OCI-LY3 (cell line): ENCODE measurements around the gene MT1HL1.

Source experiments
- H2AFZ ChIP-seq: fragments of 200-600, 300-600 bp; shearing (Covaris generic); 2 replicates; pipeline ENCODE4 v1.6.0; 2014; ENCODE audit warnings: antibody characterized with exemption, low read depth, low read length
- H3K27ac ChIP-seq: fragments of 200-600, 300-600 bp; sonication (generic); 2 replicates; pipeline ENCODE4 v1.5.1; 2014; ENCODE audit warnings: mild to moderate bottlenecking, low read length, moderate library complexity, mixed read lengths
- H3K27me3 ChIP-seq: fragments of 200-600, 300-600 bp; sonication (generic); 2 replicates; pipeline ENCODE4 v1.6.1; 2014; ENCODE audit warnings: low read depth, low read length, mixed read lengths
- H3K36me3 ChIP-seq: fragments of 200-600, 300-600 bp; sonication (generic); replicated peaks from 2 replicates; pipeline ENCODE3; 2014; ENCODE audit warnings: low read depth, low read length, mixed read lengths
- H3K4me1 ChIP-seq: fragments of 300-600, 200-600 bp; sonication (generic); 2 replicates; pipeline ENCODE4 v1.6.1; 2014; ENCODE audit warnings: low read length, mixed read lengths
- H3K4me2 ChIP-seq: fragments of 200-600, 300-600 bp; sonication (generic); 2 replicates; pipeline ENCODE4 v1.6.1; 2014; ENCODE audit warnings: low read length, mixed read lengths
- H3K4me3 ChIP-seq: fragments of 300-600, 200-600 bp; sonication (generic); 2 replicates; pipeline ENCODE4 v1.5.1; 2014; ENCODE audit warnings: antibody characterized with exemption, mild to moderate bottlenecking, low read length, moderate library complexity
- H3K79me2 ChIP-seq: fragments of 300-600, 200-600 bp; shearing (Covaris generic); 2 replicates; pipeline ENCODE4 v1.6.1; 2014; ENCODE audit warnings: mild to moderate bottlenecking, low read length, mixed read lengths
- H3K9ac ChIP-seq: fragments of 300-600, 200-600 bp; shearing (Covaris generic); 2 replicates; pipeline ENCODE4 v1.6.0; 2014; ENCODE audit warnings: mild to moderate bottlenecking, low read length, moderate library complexity
- H3K9me3 ChIP-seq: fragments of 200-600, 300-600 bp; shearing (Covaris generic); 2 replicates; pipeline ENCODE4 v1.6.1; 2014; ENCODE audit warnings: low read length, mixed read lengths; ENCODE audit not compliant: insufficient read depth
- H4K20me1 ChIP-seq: fragments of 200-600, 300-600 bp; sonication (generic); 2 replicates; pipeline ENCODE4 v1.6.1; 2016; ENCODE audit warnings: low read length, mixed read lengths; ENCODE audit not compliant: insufficient read depth
- EZH2phosphoT487 ChIP-seq: fragments of 200-600 bp; shearing (Covaris generic); IDR thresholded peaks from 2 replicates; pipeline ENCODE4 v1.6.1; 2018; ENCODE audit warnings: antibody characterized with exemption, mixed run types, low read depth
- TF ChIP-seq, protein P1 (sequence below): fragments of 200-600, 300-600 bp; sonication (generic); IDR thresholded peaks from 2 replicates; pipeline ENCODE4 v1.5.1; 2014; ENCODE audit warnings: antibody characterized with exemption, low read length, low read depth

MT1HL1 gene

DNA sequence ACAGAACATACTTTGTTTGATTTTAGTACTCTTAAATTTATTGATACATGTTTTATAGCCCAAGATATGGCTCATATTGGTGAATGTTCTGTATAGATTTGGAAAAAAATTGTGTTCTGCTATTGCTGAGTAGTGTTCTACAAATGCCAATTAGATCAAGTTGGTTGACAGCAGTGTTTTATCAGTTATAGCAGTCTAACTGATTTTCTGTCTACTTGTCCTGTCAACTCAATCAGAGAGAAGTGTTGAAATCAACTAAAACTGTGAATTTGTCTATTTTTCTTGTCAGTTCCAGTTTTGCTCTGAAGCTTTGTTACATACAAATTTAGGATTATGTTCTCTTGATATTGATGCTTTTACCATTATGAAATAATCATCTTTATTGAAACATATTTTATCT lies 14.7 kb upstream of the MT1HL1 start:
- TF ChIP-seq, protein P1, sequence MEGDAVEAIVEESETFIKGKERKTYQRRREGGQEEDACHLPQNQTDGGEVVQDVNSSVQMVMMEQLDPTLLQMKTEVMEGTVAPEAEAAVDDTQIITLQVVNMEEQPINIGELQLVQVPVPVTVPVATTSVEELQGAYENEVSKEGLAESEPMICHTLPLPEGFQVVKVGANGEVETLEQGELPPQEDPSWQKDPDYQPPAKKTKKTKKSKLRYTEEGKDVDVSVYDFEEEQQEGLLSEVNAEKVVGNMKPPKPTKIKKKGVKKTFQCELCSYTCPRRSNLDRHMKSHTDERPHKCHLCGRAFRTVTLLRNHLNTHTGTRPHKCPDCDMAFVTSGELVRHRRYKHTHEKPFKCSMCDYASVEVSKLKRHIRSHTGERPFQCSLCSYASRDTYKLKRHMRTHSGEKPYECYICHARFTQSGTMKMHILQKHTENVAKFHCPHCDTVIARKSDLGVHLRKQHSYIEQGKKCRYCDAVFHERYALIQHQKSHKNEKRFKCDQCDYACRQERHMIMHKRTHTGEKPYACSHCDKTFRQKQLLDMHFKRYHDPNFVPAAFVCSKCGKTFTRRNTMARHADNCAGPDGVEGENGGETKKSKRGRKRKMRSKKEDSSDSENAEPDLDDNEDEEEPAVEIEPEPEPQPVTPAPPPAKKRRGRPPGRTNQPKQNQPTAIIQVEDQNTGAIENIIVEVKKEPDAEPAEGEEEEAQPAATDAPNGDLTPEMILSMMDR, result no peak
- TF ChIP-seq EZH2phosphoT487, result no peak
- H4K20me1 ChIP-seq, result no peaks in the 10 kb centered on the region
- H2AFZ ChIP-seq, result no peak overlapping the region
- no peak overlapping the region for H3K4me2 ChIP-seq
- H3K4me3 ChIP-seq, result no peak overlapping the region
- no peak overlapping the region for H3K9ac ChIP-seq
- H3K9me3 ChIP-seq, result no peaks in the 10 kb centered on the region
- H3K36me3 ChIP-seq, result no peaks in the 10 kb centered on the region
- no peaks in the 10 kb centered on the region for H3K4me1 ChIP-seq
- 0 out of 2 replicates have a peak, but pooled peaks cover 5% of the 10 kb centered on the region for H3K27me3 ChIP-seq
- H3K27ac ChIP-seq, result no peak overlapping the region
- H3K79me2 ChIP-seq, result no peaks in the 10 kb centered on the region

DNA sequence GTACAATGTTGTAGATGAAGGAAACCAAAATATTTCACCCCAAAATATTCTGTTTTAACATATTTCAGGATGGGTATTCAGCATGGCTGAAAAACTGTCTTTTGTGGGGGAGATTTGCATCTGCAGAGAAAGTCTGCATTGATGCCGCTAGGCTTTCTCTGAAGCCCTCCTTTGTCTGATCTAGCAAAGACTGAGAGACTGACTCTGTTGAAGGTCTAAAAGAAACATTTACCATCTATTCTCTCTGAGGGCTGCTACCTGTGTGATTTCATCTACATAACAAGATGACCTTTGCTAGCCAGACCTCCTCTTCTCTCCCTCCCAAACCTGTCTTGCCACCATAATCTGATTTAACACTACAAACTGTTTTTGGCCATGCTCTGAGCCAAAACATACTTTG lies 12.4 kb upstream of the MT1HL1 start:
- Histone ChIP-seq H3K4me2 (no peak overlapping the region), H2AFZ (no peak overlapping the region), H3K79me2 (no peaks in the 10 kb centered on the region), H4K20me1 (no peaks in the 10 kb centered on the region), H3K27me3 (0 out of 2 replicates have a peak, but pooled peaks cover 5% of the 10 kb centered on the region), H3K9ac (no peak overlapping the region), H3K4me1 (no peaks in the 10 kb centered on the region), H3K4me3 (no peak overlapping the region), H3K36me3 (no peaks in the 10 kb centered on the region), H3K9me3 (no peaks in the 10 kb centered on the region), H3K27ac (no peak overlapping the region)
- no peak for TF ChIP-seq EZH2phosphoT487

DNA sequence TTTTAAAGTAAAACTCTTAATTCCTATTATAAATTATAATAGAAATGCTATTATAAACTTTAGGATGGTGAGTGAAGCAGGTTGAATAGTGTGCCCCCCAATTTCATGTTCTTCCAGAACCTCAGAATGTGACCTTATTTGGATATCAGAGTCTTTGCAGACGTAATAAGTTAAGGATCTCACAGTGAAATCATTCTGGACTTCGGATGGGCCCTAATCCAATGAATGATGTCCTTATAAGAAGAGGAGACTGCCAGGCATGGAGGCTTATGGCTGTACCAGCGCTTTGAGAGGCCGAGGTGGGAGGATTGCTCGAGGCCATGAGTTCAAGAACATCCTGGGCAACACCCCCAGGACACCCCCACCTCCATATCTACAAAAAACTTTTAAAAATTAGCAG lies 9.4 kb upstream of the MT1HL1 start:
- Histone ChIP-seq H3K4me1 (no peaks in the 10 kb centered on the region), H2AFZ (no peak overlapping the region), H3K4me2 (no peak overlapping the region), H3K27me3 (peaks cover 11% of the 10 kb centered on the region), H3K79me2 (no peaks in the 10 kb centered on the region), H3K9me3 (no peaks in the 10 kb centered on the region), H3K27ac (no peak overlapping the region), H3K4me3 (no peak overlapping the region), H3K36me3 (no peaks in the 10 kb centered on the region), H3K9ac (no peak overlapping the region), H4K20me1 (no peaks in the 10 kb centered on the region)
- TF ChIP-seq, protein P1, result no peak
- TF ChIP-seq EZH2phosphoT487, result no peak

DNA sequence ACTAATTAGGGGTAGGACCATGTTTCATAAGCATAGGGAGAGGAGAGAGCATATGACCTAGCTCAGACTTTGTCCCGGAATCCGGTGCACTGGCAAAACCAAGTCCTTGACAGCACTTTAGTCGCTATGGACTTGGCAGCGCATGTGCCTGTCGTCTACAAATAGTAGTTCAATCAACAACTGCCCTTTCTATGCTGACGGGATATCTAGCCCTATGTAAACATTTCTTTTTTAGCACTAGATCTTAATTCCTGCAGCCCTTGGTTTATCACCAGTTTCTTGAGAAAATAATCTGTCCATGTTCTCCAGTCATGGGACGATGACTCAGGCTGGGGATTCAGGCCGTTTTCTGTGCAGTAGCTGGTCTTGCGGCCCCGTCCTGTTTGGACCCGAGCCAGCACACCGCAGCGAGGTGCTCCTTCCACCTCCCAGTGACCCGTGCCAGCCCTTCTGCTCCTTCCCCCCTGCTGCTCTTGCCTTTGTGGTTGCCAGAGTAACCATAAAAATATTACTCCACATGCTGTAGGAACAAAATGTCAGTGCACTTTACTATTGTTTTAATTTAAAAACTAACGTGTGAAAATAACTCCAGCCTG lies 8.6 kb upstream of the MT1HL1 start:
- Histone ChIP-seq H3K4me2 (no peak overlapping the region), H3K27me3 (peaks cover 11% of the 10 kb centered on the region), H4K20me1 (no peaks in the 10 kb centered on the region), H3K4me1 (no peaks in the 10 kb centered on the region), H2AFZ (no peak overlapping the region), H3K4me3 (no peak overlapping the region), H3K79me2 (no peaks in the 10 kb centered on the region), H3K9ac (no peak overlapping the region), H3K9me3 (no peaks in the 10 kb centered on the region), H3K36me3 (no peaks in the 10 kb centered on the region), H3K27ac (no peak overlapping the region)
- TF ChIP-seq EZH2phosphoT487, result no peak
- TF ChIP-seq, protein P1, result no peak

DNA sequence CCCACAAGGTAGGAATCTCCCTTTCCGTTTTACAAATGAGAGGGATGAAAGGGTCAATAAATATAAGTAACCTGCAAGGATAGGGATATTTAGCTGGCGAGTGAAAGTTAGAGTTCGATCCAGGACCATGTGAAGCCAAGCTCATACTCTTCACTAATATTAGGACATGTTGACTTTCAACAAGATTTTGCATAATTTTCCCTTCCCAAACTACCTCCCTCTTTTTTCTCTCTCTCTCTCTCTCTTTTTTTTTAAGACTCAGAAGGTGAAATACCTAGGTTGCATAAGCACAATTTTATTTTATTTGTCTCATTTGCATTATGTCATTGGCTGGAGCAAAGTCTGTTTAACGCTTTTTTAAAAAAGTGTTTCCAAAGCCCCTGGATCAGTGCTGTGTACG lies 8.1 kb upstream of the MT1HL1 start:
- H3K4me1 ChIP-seq, result no peaks in the 10 kb centered on the region
- no peaks in the 10 kb centered on the region for H3K36me3 ChIP-seq
- peaks cover 11% of the 10 kb centered on the region for H3K27me3 ChIP-seq
- no peak overlapping the region for H3K4me2 ChIP-seq
- H3K27ac ChIP-seq, result no peak overlapping the region
- no peak overlapping the region for H2AFZ ChIP-seq
- no peak for TF ChIP-seq EZH2phosphoT487
- TF ChIP-seq, protein P1, result no peak
- H4K20me1 ChIP-seq, result no peaks in the 10 kb centered on the region
- no peaks in the 10 kb centered on the region for H3K9me3 ChIP-seq
- no peak overlapping the region for H3K4me3 ChIP-seq
- H3K9ac ChIP-seq, result no peak overlapping the region
- H3K79me2 ChIP-seq, result no peaks in the 10 kb centered on the region
